GM21367 (cell line): Measurements from ENCODE around the gene PRSS38.

Experiments used
- ATAC-seq: cut with Tn5 transposase; IDR thresholded peaks from one replicate; pipeline ENCODE4 v1.9.1; 2021; ENCODE audit not compliant: unreplicated experiment

Gene PRSS38

GRCh38 chr1:227884370-227885134, 69.1 kb downstream of the PRSS38 start:
- no peak for ATAC-seq

- no peak for ATAC-seq
Measured at GRCh38 chr1:227885135-227885647, 69.7 kb downstream of the PRSS38 start.

- no peak for ATAC-seq
Measured at GRCh38 chr1:227885648-227886502, 70.4 kb downstream of the PRSS38 start.

GRCh38 chr1:227886503-227886961, 71.1 kb downstream of the PRSS38 start:
- no peak for ATAC-seq

- ATAC-seq = no peak
Measured at GRCh38 chr1:227886993-227887696, 71.7 kb downstream of the PRSS38 start.

- no peak for ATAC-seq
Measured at GRCh38 chr1:227887697-227888403, 72.4 kb downstream of the PRSS38 start.

GRCh38 chr1:227888404-227889046, 73.0 kb downstream of the PRSS38 start:
- no peak for ATAC-seq

GRCh38 chr1:227889047-227889862, 73.8 kb downstream of the PRSS38 start:
- no peak for ATAC-seq

- no peak for ATAC-seq
Measured at GRCh38 chr1:227889863-227890405, 74.5 kb downstream of the PRSS38 start.

- ATAC-seq = no peak
Measured at GRCh38 chr1:227890451-227891222, 75.2 kb downstream of the PRSS38 start.

- no peak for ATAC-seq
Measured at GRCh38 chr1:227891223-227891954, 75.9 kb downstream of the PRSS38 start.

- no peak for ATAC-seq
Measured at GRCh38 chr1:227891955-227892488, 76.5 kb downstream of the PRSS38 start.

- ATAC-seq = no peak
Measured at GRCh38 chr1:227892489-227893299, 77.2 kb downstream of the PRSS38 start.

- ATAC-seq = no peak
Measured at GRCh38 chr1:227893300-227893948, 77.9 kb downstream of the PRSS38 start.

GRCh38 chr1:227893949-227894721, 78.7 kb downstream of the PRSS38 start:
- no peak for ATAC-seq
